ENCODE data around the gene FAM200B.

The FAM200B gene

GRCh38 chr4:15668566-15669435, 12.8 kb upstream of the FAM200B start:
- no peak for DNase-seq

- no peak for DNase-seq
Measured at GRCh38 chr4:15670576-15670975, 11.1 kb upstream of the FAM200B start.

- no peak for DNase-seq
Measured at GRCh38 chr4:15672101-15672500, 9.5 kb upstream of the FAM200B start.

- DNase-seq, result no peak
Measured at GRCh38 chr4:15673337-15673736, 8.3 kb upstream of the FAM200B start.

GRCh38 chr4:15674046-15674445, 7.6 kb upstream of the FAM200B start:
- DNase-seq, result no peak

GRCh38 chr4:15674926-15675325, 6.7 kb upstream of the FAM200B start:
- DNase-seq, result no peak

- no peak for DNase-seq
Measured at GRCh38 chr4:15675356-15675755, 6.3 kb upstream of the FAM200B start.

GRCh38 chr4:15676039-15676438, 5.6 kb upstream of the FAM200B start:
- DNase-seq, result no peak

- DNase-seq, result no peak
Measured at GRCh38 chr4:15676899-15677298, 4.7 kb upstream of the FAM200B start.

GRCh38 chr4:15677507-15677988, 4.1 kb upstream of the FAM200B start:
- peak; percentile 40 for DNase-seq

- DNase-seq, result no peak
Measured at GRCh38 chr4:15681067-15681371, 608 bp upstream of the FAM200B start.

- DNase-seq, result no peak
Measured at GRCh38 chr4:15682242-15683142, 865 bp downstream of the FAM200B start.

- no peak for DNase-seq
Measured at GRCh38 chr4:15683143-15683495, 1.5 kb downstream of the FAM200B start.

- no peak for DNase-seq
Measured at GRCh38 chr4:15684498-15684897, 2.9 kb downstream of the FAM200B start.

GRCh38 chr4:15688051-15688450, 6.4 kb downstream of the FAM200B start:
- no peak for DNase-seq

- no peak for DNase-seq
Measured at GRCh38 chr4:15689540-15689939, 7.9 kb downstream of the FAM200B start.

- DNase-seq, result no peak
Measured at GRCh38 chr4:15690020-15690809, 8.6 kb downstream of the FAM200B start.

- DNase-seq, result no peak
Measured at GRCh38 chr4:15691346-15692135, 9.9 kb downstream of the FAM200B start.

GRCh38 chr4:15692602-15693001, 11.0 kb downstream of the FAM200B start:
- no peak for DNase-seq

- DNase-seq, result no peak
Measured at GRCh38 chr4:15694431-15694830, 12.8 kb downstream of the FAM200B start.

GRCh38 chr4:15695240-15695699, 13.6 kb downstream of the FAM200B start:
- DNase-seq, result no peak

- DNase-seq, result no peak
Measured at GRCh38 chr4:15695729-15696128, 14.1 kb downstream of the FAM200B start.
